Peyer's patch (tissue), 4 donors: ENCODE measurements around the gene L1CAM. TPM values are rescaled to one million over a fixed set of nuclear protein-coding genes. Genes with fewer than 3 reads are reported as not detected.

ENCODE experiments used
- DNase-seq, 3 donors: peaks; one replicate each; pipeline ENCODE4 v3.0.0-alpha.2; 2017 to 2019
- H3K27ac ChIP-seq, 4 donors: fragments of 200-600 bp; sonication (generic); one replicate each; pipeline ENCODE4 v1.5.1; 2016 to 2019
- H3K27me3 ChIP-seq, 2 donors: fragments of 200-600 bp; sonication (generic); one replicate each; pipeline ENCODE4 v1.5.1; 2019
- H3K36me3 ChIP-seq, 3 donors: fragments of 200-600 bp; sonication (generic); one replicate each; pipeline ENCODE4 v1.5.1; 2016 to 2019
- H3K4me1 ChIP-seq, 4 donors: fragments of 200-600 bp; sonication (generic); one replicate each; pipeline ENCODE4 v1.5.1; 2016 to 2019
- H3K4me3 ChIP-seq, 4 donors: fragments of 200-600 bp; sonication (generic); 1 replicate in 3 of 4; 2 replicates in 1 of 4; pipeline ENCODE4 v1.5.1; 2016 to 2019; ENCODE audit warnings: mild to moderate bottlenecking in 1 of 4
- H3K9me3 ChIP-seq, 4 donors: fragments of 200-600 bp; sonication (generic); one replicate each; pipeline ENCODE4 v1.5.1; 2016 to 2019; ENCODE audit warnings: mild to moderate bottlenecking in 1 of 4
- POLR2A ChIP-seq, 2 donors: fragments of 450-650 bp; IDR thresholded peaks; one replicate each; pipeline ENCODE4 v1.5.1; 2017; ENCODE audit warnings: antibody characterized with exemption in 2 of 2, mild to moderate bottlenecking in 2 of 2, moderate library complexity in 2 of 2
- total RNA-seq, 4 donors: library from RNA; depleted of rRNA; stranded (reverse); fragments of >200 nt; gene quantifications; one replicate each; pipeline ENCODE4 v1.1.0, GENCODE V29; 2016
- TF ChIP-seq, protein P1 (sequence below), 6 experiments: fragments of 450-650 bp in 4 of 6; fragments of 200-600 bp in 2 of 6; sonication (generic) in 1 of 6; IDR thresholded peaks; one replicate each; pipeline ENCODE4 v1.5.1; 2017 to 2019; ENCODE audit warnings: antibody characterized with exemption in 6 of 6, mild to moderate bottlenecking in 3 of 6, moderate library complexity in 1 of 6

Gene L1CAM
- total RNA-seq, 4 donors from 2014 or later: 1.8 to 7.4 (median 4.6) TPM

- Histone ChIP-seq H3K4me1 (no peaks in the 10 kb centered on the region), H3K36me3 (no peaks in the 10 kb centered on the region), H3K27ac (no peak overlapping the region), H3K9me3 (no peaks in the 10 kb centered on the region), H3K4me3 (no peak overlapping the region), H3K27me3 (no peaks in the 10 kb centered on the region)
- TF ChIP-seq, protein P1, sequence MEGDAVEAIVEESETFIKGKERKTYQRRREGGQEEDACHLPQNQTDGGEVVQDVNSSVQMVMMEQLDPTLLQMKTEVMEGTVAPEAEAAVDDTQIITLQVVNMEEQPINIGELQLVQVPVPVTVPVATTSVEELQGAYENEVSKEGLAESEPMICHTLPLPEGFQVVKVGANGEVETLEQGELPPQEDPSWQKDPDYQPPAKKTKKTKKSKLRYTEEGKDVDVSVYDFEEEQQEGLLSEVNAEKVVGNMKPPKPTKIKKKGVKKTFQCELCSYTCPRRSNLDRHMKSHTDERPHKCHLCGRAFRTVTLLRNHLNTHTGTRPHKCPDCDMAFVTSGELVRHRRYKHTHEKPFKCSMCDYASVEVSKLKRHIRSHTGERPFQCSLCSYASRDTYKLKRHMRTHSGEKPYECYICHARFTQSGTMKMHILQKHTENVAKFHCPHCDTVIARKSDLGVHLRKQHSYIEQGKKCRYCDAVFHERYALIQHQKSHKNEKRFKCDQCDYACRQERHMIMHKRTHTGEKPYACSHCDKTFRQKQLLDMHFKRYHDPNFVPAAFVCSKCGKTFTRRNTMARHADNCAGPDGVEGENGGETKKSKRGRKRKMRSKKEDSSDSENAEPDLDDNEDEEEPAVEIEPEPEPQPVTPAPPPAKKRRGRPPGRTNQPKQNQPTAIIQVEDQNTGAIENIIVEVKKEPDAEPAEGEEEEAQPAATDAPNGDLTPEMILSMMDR (IDR thresholded peaks at IDR 0.05): no peak
- no peak for TF ChIP-seq POLR2A (IDR thresholded peaks at IDR 0.05)
- no peak for DNase-seq
Observed at GRCh38 chrX:153844509-153845082, 41.4 kb downstream of the L1CAM start.

GRCh38 chrX:153836921-153837320, 49.1 kb downstream of the L1CAM start:
- Histone ChIP-seq H3K4me3 (no peak overlapping the region), H3K4me1 (no peaks in the 10 kb centered on the region), H3K27me3 (no peaks in the 10 kb centered on the region), H3K36me3 (no peaks in the 10 kb centered on the region), H3K9me3 (no peaks in the 10 kb centered on the region), H3K27ac (no peak overlapping the region)
- TF ChIP-seq, protein P1 (IDR thresholded peaks at IDR 0.05): no peak
- TF ChIP-seq POLR2A (IDR thresholded peaks at IDR 0.05): no peak
- DNase-seq: no peak

DNA sequence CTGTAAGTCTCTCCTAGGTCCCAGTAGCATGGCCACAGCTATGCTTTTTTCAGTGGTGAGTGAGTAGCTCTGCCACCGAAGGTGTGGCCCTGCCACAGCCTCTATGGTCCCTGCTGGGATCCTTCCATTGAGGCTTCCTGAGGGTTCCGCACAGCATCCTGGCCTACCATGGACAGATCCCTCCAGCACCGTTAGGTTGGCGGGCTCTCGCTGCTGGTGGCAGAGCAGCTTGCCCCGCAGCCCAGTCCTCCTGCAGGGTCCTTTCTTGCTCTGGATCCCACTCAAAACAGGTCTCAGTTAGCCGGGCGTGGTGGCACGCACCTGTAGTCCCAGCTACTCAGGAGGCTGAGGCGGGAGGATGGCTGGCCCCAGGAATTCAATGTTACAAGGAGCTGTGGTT, 53.2 kb downstream of the L1CAM start:
- peaks cover 0 to 4% (median 0%) of the 10 kb centered on the region in 4 donors for H3K9me3 ChIP-seq
- H3K4me1 ChIP-seq: peaks cover 0 to 8% (median 2%) of the 10 kb centered on the region in 4 donors
- DNase-seq: no peak
- no peak overlapping the region for H3K4me3 ChIP-seq
- H3K27ac ChIP-seq: no peak overlapping the region
- TF ChIP-seq, protein P1 (IDR thresholded peaks at IDR 0.05): no peak
- no peak for TF ChIP-seq POLR2A (IDR thresholded peaks at IDR 0.05)
- H3K36me3 ChIP-seq: no peaks in the 10 kb centered on the region
- H3K27me3 ChIP-seq: no peaks in the 10 kb centered on the region

DNA sequence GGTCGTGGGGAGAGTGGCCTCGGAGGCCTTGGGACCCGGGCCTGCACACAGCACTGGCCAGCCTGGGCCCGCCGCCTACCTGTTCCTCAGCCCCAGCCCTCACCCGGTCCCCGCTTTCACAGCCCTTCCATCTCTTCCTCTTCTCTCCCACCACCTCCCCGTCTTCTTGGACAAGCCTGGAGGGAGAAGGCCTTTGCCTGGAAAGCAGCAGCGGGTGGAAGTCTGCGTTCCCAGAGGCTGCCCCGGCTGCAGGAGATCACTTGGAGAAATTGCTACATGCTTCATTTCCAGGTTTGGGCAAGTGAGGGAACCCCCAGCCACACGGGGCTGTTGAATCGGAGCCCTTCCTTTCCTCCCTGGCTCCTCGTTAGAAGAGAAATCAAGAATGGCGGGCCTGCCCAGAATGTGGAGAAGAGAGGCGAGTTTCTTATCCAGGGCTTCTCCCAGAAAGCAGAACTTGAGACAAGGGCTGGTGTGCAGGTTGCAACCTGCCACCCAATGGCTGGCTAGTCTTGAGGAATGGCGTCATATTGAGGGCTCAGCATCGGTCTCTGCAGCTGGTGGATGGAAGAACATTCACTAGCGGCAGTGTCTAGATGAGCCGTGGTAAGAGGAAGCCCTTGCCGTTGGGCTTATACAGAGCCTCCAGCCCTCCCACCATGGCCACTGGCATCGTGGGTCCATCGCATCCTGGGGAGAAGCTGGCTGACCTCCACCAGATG, 54.4 kb downstream of the L1CAM start:
- Histone ChIP-seq H3K27ac (no peak overlapping the region), H3K36me3 (no peaks in the 10 kb centered on the region), H3K4me1 (peaks cover 0 to 8% (median 2%) of the 10 kb centered on the region in 4 donors), H3K27me3 (no peaks in the 10 kb centered on the region), H3K4me3 (no peak overlapping the region), H3K9me3 (peaks cover 0 to 4% (median 0%) of the 10 kb centered on the region in 4 donors)
- TF ChIP-seq, protein P1 (IDR thresholded peaks at IDR 0.05): no peak
- TF ChIP-seq POLR2A (IDR thresholded peaks at IDR 0.05): no peak
- DNase-seq: no peak

DNA sequence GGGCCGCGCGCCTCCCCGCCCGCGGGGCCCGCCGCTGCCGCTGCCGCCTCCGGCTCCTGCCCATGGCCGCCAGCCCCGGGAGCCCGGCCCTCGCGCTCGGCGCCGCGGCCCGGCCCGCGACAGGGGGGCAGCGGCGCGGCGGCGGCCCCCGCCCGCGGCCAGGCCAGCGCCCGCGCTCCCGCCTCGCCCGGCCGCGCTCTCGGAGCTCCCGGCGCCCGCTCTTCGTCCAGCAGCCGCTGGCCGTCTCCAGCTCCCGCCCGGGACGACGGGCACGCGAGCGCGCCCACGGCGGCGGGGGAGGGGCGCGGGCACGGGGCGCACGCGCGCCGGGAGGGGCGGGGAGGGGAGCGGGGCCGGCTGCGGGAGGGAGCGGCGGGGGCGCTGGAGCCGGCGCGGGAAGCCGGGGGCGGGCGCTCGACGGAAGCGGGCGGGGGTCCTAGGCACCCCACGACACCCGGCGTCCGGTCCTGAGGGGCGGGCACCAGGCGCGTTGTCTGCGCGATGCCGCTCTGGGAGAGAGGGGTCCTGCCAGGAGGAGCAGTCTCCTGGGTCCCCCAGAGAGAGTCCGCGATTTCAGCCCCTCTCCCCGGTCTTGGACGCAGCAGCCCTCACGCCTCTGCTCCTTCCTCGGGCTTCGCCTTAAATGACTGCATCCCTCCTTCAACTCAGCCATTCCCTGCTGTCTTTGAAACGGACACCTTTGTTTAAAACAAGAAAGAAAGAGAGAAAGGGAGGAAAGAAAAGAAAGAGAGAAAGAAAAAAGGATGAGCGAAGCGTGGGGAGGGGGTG, 55.1 kb downstream of the L1CAM start:
- no peak for DNase-seq
- Histone ChIP-seq H3K4me3 (peak overlapping the region in 1 of 4 donors; percentile 45), H3K36me3 (no peaks in the 10 kb centered on the region), H3K4me1 (peaks cover 0 to 8% (median 2%) of the 10 kb centered on the region in 4 donors), H3K27me3 (no peaks in the 10 kb centered on the region), H3K9me3 (peaks cover 0 to 4% (median 0%) of the 10 kb centered on the region in 4 donors), H3K27ac (no peak overlapping the region)
- TF ChIP-seq, protein P1 (IDR thresholded peaks at IDR 0.05): no peak
- no peak for TF ChIP-seq POLR2A (IDR thresholded peaks at IDR 0.05)
